GM06990 (cell line): ENCODE measurements around the gene GET4.

Source experiments
- DNase-seq: peaks from one replicate; pipeline ENCODE4 v3.0.0-alpha.2; 2011; ENCODE audit not compliant: insufficient read length; ENCODE audit errors: extremely low read depth
- H3K27me3 ChIP-seq: replicated peaks from 2 replicates; pipeline ENCODE4 v1.6.0; 2011; ENCODE audit warnings: low read length; ENCODE audit not compliant: control insufficient read depth, insufficient read depth
- H3K36me3 ChIP-seq: 2 replicates; pipeline ENCODE4 v1.5.1; 2011; ENCODE audit warnings: low read length; ENCODE audit not compliant: control insufficient read depth, insufficient read depth
- H3K4me3 ChIP-seq: replicated peaks from 2 replicates; pipeline ENCODE4 v1.5.1; 2011; ENCODE audit warnings: low read depth, mild to moderate bottlenecking, control low read depth, low read length
- CTCF ChIP-seq: IDR thresholded peaks from 2 replicates; pipeline ENCODE4 v1.5.1; 2011; ENCODE audit warnings: low read length, control low read depth, mild to moderate bottlenecking, inconsistent platforms; ENCODE audit not compliant: insufficient read depth, poor library complexity, severe bottlenecking

GET4 gene

GRCh38 chr7:836429-836828, 39.9 kb upstream of the GET4 start:
- H3K4me3 ChIP-seq: no peak overlapping the region
- DNase-seq: no peak
- peaks cover 4% of the 10 kb centered on the region for H3K36me3 ChIP-seq
- H3K27me3 ChIP-seq: no peaks in the 10 kb centered on the region
- peak; percentile 39 for TF ChIP-seq CTCF

- Histone ChIP-seq H3K27me3 (no peaks in the 10 kb centered on the region), H3K4me3 (no peak overlapping the region), H3K36me3 (peaks cover 6% of the 10 kb centered on the region)
- no peak for TF ChIP-seq CTCF
- DNase-seq: no peak
Measured at GRCh38 chr7:837001-837400, 39.4 kb upstream of the GET4 start.

GRCh38 chr7:840001-840600, 36.3 kb upstream of the GET4 start:
- no peaks in the 10 kb centered on the region for H3K27me3 ChIP-seq
- H3K4me3 ChIP-seq: no peak overlapping the region
- DNase-seq: no peak
- peaks cover 22% of the 10 kb centered on the region for H3K36me3 ChIP-seq
- TF ChIP-seq CTCF: no peak

- TF ChIP-seq CTCF: no peak
- Histone ChIP-seq H3K4me3 (no peak overlapping the region), H3K36me3 (peaks cover 22% of the 10 kb centered on the region), H3K27me3 (no peaks in the 10 kb centered on the region)
- DNase-seq: no peak
Measured at GRCh38 chr7:841943-842342, 34.4 kb upstream of the GET4 start.

- DNase-seq: no peak
- Histone ChIP-seq H3K36me3 (peaks cover 22% of the 10 kb centered on the region), H3K4me3 (no peak overlapping the region), H3K27me3 (no peaks in the 10 kb centered on the region)
- TF ChIP-seq CTCF: no peak
Measured at GRCh38 chr7:842431-843031, 33.8 kb upstream of the GET4 start.
